CD8-positive, alpha-beta memory T cell (primary cell): Measurements from ENCODE around the gene GARIN5A. TPM values are rescaled to one million over a fixed set of nuclear protein-coding genes. Genes with fewer than 3 reads are reported as not detected.

Experiments
- CTCF ChIA-PET: fragments of 350-600 bp; sonication (Branson Sonifier 250); formaldehyde crosslinking; loops from one replicate; lab custom pipeline; 2021; ENCODE audit warnings: antibody characterized with exemption; lab: Charles Lee
- POLR2A ChIA-PET: fragments of 350-600 bp; sonication (Branson Sonifier 250); formaldehyde crosslinking; loops from one replicate; lab custom pipeline; 2021; ENCODE audit warnings: antibody characterized with exemption; lab: Charles Lee
- DNase-seq, 5 donors: peaks; one replicate each; pipeline versions ENCODE4 v3.0.0 to v3.0.0-alpha.2; 2020 to 2022; ENCODE audit warnings: mixed read lengths in 1 of 5
- H3K27ac ChIP-seq: one replicate; pipeline ENCODE4 v1.7.0; 2013; ENCODE audit warnings: low read depth, mild to moderate bottlenecking, low read length, moderate library complexity
- H3K27me3 ChIP-seq: 2 replicates; pipeline ENCODE4 v1.7.0; 2013; ENCODE audit warnings: low read length, mild to moderate bottlenecking; ENCODE audit not compliant: insufficient read depth, poor library complexity, severe bottlenecking
- H3K36me3 ChIP-seq: 2 replicates; pipeline ENCODE4 v1.7.0; 2013; ENCODE audit warnings: mild to moderate bottlenecking, low read length, moderate library complexity; ENCODE audit not compliant: insufficient read depth
- H3K4me1 ChIP-seq: 2 replicates; pipeline ENCODE4 v1.7.0; 2013; ENCODE audit warnings: mild to moderate bottlenecking, low read length, moderate library complexity; ENCODE audit not compliant: insufficient read depth
- H3K4me3 ChIP-seq: 2 replicates; pipeline ENCODE4 v1.7.0; 2013; ENCODE audit warnings: mild to moderate bottlenecking, low read length
- H3K9me3 ChIP-seq: 2 replicates; pipeline ENCODE4 v1.7.0; 2013; ENCODE audit warnings: mild to moderate bottlenecking, low read length
- H3K27ac Mint-ChIP-seq, 8 donors: one replicate each; pipeline ENCODE4 v1.8.0; 2020 to 2021; ENCODE audit warnings: mixed read lengths in 8 of 8, mild to moderate bottlenecking in 6 of 8, inconsistent platforms in 3 of 8, moderate library complexity in 3 of 8
- H3K27me3 Mint-ChIP-seq, 2 donors: one replicate each; pipeline ENCODE4 v1.8.0; 2020 to 2021; ENCODE audit warnings: mixed read lengths in 2 of 2, mild to moderate bottlenecking in 1 of 2, moderate library complexity in 1 of 2
- H3K36me3 Mint-ChIP-seq, 3 donors: one replicate each; pipeline ENCODE4 v1.8.0; 2020 to 2021; ENCODE audit warnings: mixed read lengths in 3 of 3, inconsistent platforms in 1 of 3, mild to moderate bottlenecking in 1 of 3
- H3K4me1 Mint-ChIP-seq, 3 donors: one replicate each; pipeline ENCODE4 v1.8.0; 2020 to 2021; ENCODE audit warnings: mixed read lengths in 3 of 3, inconsistent platforms in 1 of 3, mild to moderate bottlenecking in 1 of 3
- H3K4me3 Mint-ChIP-seq, 7 donors: one replicate each; pipeline ENCODE4 v1.8.0; 2020 to 2021; ENCODE audit warnings: mixed read lengths in 7 of 7, mild to moderate bottlenecking in 6 of 7, moderate library complexity in 4 of 7, inconsistent platforms in 2 of 7
- H3K9me3 Mint-ChIP-seq, 5 donors: one replicate each; pipeline ENCODE4 v1.8.0; 2020 to 2022; ENCODE audit warnings: mixed read lengths in 5 of 5, mild to moderate bottlenecking in 3 of 5, moderate library complexity in 2 of 5, inconsistent platforms in 1 of 5
- polyA plus RNA-seq: library from polyadenylated mRNA; unstranded; fragments of 300-500 nt; fragmentation: Illumina TruSeq; gene quantifications from one replicate; pipeline ENCODE4 v1.2.3, GENCODE V29; 2021
- total RNA-seq, 2 experiments: library from RNA; stranded (reverse); gene quantifications; one replicate each; pipeline ENCODE4 v1.2.3, GENCODE V29; 2021

GARIN5A gene
- total and polyA plus RNA-seq, 3 experiments from 2014 or later = 0.33 to 0.97 (median 0.57) TPM

DNA sequence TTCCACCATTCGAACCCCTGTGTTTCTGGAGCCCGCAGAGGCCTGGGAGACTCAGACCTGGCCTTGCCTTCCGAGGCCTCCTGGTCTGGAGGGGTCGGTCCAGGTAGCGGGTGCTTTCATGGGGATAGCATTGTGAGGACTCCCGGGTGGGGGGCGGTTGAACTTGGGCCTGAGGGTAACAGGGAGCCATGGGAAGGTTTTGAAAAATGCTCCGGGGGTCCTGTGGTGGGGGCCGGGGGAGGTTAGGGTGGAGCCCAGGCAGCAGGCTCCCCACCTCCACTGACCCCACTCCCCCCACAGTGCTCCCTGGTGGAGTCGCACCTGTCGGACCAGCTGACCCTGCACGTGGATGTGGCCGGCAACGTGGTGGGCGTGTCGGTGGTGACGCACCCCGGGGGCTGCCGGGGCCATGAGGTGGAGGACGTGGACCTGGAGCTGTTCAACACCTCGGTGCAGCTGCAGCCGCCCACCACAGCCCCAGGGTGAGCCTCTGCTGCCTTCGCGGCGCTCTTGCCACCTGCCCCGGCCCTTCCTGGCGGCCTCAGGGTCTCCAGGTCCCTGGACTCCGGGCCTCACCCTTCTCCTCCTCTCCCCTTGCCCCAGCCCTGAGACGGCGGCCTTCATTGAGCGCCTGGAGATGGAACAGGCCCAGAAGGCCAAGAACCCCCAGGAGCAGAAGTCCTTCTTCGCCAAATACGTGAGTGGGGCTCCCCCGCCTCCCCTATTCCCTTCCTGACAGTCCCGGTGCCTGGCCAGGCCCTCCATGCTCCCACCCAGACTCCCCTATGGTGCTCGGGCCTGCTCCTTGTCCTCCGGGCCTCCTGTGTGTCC lies 3.8 kb upstream of the GARIN5A start:
- no peak for DNase-seq

DNA sequence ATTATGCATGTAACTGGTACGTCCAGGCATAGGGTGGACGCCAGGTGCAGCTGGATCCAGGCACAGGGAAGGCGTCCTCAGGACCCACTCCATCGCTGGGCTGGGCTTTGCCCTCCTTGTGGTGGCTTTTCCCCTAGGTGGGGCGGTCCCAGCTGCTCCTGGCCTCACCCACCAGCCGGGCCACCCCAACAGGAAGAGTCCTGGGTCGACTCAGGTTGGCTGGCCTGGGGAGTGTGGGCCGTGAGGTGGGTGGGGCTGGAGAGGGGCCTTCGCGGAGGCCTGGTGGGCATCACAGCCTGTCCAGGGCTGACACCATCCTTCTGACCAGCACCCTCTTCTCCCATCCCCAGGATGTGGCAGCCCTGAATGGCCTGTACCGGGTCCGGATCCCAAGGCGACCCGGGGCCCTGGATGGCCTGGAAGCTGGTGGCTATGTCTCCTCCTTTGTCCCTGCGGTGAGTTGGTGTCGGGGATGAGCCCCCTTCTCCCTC lies 3.2 kb upstream of the GARIN5A start:
- peaks cover 26% of the 10 kb centered on the region for H3K4me1 ChIP-seq
- peaks cover 24 to 34% (median 25%) of the 10 kb centered on the region in 3 donors for H3K4me1 Mint-ChIP-seq
- peaks cover 15% of the 10 kb centered on the region for H3K36me3 ChIP-seq
- H3K36me3 Mint-ChIP-seq = peaks cover 3 to 67% (median 5%) of the 10 kb centered on the region in 3 donors
- H3K27ac ChIP-seq = no peak overlapping the region
- H3K4me3 ChIP-seq = no peak overlapping the region
- DNase-seq = no peak
- no peak overlapping the region for H3K27ac Mint-ChIP-seq
- H3K9me3 ChIP-seq = no peaks in the 10 kb centered on the region
- H3K27me3 ChIP-seq = no peaks in the 10 kb centered on the region
- CTCF ChIA-PET = no interaction called here
- POLR2A ChIA-PET = interaction anchor here (0.6 to 1.0 kb wide), 3 partner anchors 17 to 104 kb away, joined by 3 to 4 read pairs (median 3); partner anchors contain the start of gene NR1H2
- peak overlapping the region in 1 of 7 donors; percentile 54 for H3K4me3 Mint-ChIP-seq
- H3K9me3 Mint-ChIP-seq = no peaks in the 10 kb centered on the region
- H3K27me3 Mint-ChIP-seq = peaks cover 0 to 2% of the 10 kb centered on the region in 2 donors

More for the DNA sequence above, 3.8 kb upstream of the GARIN5A start:
- Histone ChIP-seq H3K9me3 (no peaks in the 10 kb centered on the region), H3K4me1 (peaks cover 26% of the 10 kb centered on the region), H3K27me3 (no peaks in the 10 kb centered on the region), H3K36me3 (peaks cover 16% of the 10 kb centered on the region), H3K4me3 (no peak overlapping the region), H3K27ac (no peak overlapping the region)
- Mint-ChIP-seq H3K4me3 (no peak overlapping the region), H3K27ac (no peak overlapping the region), H3K27me3 (peaks cover 0 to 2% of the 10 kb centered on the region in 2 donors), H3K4me1 (peaks cover 22 to 32% (median 24%) of the 10 kb centered on the region in 3 donors), H3K9me3 (no peaks in the 10 kb centered on the region), H3K36me3 (peaks cover 3 to 72% (median 5%) of the 10 kb centered on the region in 3 donors)
- POLR2A ChIA-PET = no interaction called here
- CTCF ChIA-PET = no interaction called here

DNA sequence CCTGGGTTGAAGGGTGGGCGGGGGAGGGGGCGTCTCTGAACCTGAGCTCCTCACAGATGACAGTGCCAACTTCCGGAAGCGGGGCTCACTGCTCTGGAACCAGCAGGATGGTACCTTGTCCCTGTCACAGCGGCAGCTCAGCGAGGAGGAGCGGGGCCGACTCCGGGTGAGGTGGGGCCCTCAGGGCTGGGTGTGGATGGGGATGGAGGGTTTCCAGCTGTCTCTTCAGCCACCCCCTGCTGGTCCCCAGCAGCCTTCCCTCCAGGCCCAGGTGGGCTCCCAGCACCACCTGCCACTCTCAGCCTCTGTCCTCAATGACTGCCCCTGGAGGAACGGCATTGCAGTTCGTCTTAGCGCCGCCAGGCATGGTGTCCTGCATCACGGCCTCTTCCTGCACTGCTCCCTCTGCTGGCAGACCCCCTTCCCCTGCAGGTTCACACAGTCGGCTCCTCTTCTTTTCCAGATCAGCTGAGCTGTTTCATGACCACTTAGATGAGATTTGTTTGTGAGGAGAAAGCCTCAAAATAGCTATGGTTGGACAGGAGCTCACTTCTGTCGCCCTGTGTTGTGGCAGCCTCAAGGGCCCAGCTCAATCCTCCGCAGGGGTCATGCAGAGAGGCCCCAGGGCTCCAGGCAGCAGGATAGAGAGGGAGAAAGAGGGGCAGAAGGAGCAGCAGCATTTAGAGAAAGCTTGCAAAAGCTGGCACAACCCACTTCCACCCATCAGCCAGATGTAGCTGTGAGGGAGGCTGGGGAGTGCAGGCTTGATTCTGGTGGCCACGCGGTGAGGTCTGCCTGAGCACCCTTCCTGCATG lies 2.5 kb upstream of the GARIN5A start:
- Mint-ChIP-seq H3K27ac (peak overlapping the region in 2 of 8 donors; percentile 52 to 68), H3K4me3 (peak overlapping the region in 1 of 7 donors; percentile 48), H3K27me3 (peaks cover 0 to 2% of the 10 kb centered on the region in 2 donors), H3K36me3 (peaks cover 3 to 60% (median 5%) of the 10 kb centered on the region in 3 donors), H3K9me3 (no peaks in the 10 kb centered on the region), H3K4me1 (peaks cover 24 to 34% (median 25%) of the 10 kb centered on the region in 3 donors)
- no peak overlapping the region for H3K4me3 ChIP-seq
- peaks cover 11% of the 10 kb centered on the region for H3K36me3 ChIP-seq
- DNase-seq = no peak
- H3K27ac ChIP-seq = no peak overlapping the region
- no peaks in the 10 kb centered on the region for H3K27me3 ChIP-seq
- CTCF ChIA-PET = interaction anchor here (1.1 kb wide), 1 partner anchor 18 kb away, joined by 3 read pairs; no protein-coding TSS in a partner anchor
- POLR2A ChIA-PET = interaction anchor here (0.5 to 1.0 kb wide), 4 partner anchors 18 to 103 kb away, joined by 3 to 4 read pairs (median 3); partner anchors contain the start of gene NR1H2
- H3K9me3 ChIP-seq = no peaks in the 10 kb centered on the region
- peaks cover 26% of the 10 kb centered on the region for H3K4me1 ChIP-seq

DNA sequence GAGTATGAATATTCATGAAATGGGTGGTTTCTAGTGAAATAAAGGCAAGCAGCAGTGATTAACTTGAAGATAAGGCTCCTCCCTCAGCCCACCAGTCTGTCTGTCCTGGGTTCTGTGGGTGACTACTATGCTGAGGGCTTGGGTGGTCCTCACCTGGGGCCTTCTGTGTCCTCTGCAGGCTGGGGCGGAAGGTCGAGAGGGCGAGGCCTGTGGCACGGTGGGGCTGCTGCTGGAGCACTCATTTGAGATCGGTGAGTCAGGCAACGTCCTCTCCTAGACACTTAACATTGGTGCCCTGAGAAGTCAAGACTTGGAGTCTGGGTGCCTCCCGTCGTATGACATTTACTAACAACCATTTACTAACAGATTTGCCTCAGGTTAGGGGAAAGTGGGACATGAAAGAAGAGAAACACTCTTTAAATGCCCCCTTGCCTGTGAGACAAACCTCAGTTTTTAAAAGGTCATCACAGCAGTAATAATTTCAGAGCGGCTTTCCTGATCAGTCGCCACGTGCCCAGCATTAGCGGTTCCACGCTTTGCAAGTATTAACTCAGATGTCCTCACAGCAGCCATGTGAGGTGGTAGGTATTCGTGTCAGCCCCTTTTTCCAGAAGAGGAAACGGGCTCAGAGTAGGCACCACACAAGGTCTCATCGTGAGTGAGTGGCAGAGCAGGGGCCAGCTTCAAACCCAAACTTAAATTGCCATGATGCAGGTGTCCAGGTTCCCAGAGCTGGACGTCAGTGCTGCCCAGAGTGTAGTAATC lies 1.3 kb upstream of the GARIN5A start:
- H3K9me3 Mint-ChIP-seq = no peaks in the 10 kb centered on the region

DNA sequence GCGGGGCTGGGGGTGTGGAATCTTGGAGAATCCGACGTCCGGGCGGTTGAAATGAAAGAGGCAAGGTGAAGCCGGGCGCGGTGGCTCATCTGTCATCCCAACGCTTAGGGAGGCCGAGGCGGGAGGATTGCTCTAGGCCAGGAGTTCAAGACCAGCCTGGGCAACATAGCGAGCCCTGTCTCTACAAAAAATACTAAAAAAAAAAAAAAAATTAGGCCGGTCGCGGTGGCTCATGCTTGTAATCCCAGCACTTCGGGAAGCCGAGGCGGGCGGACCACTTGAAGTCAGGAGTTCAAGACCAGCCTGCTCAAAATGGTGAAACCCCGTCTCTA lies 225 bp upstream of the GARIN5A start:
- Histone ChIP-seq H3K27ac (peak overlapping the region; percentile 93), H3K36me3 (peaks cover 11% of the 10 kb centered on the region), H3K4me1 (peaks cover 26% of the 10 kb centered on the region), H3K9me3 (no peaks in the 10 kb centered on the region), H3K4me3 (peak overlapping the region; percentile 92), H3K27me3 (no peaks in the 10 kb centered on the region)
- Mint-ChIP-seq H3K4me3 (peak overlapping the region; percentile 93 to 99 (median 98)), H3K9me3 (no peaks in the 10 kb centered on the region), H3K27me3 (peaks cover 0 to 2% of the 10 kb centered on the region in 2 donors), H3K36me3 (peaks cover 0 to 42% (median 0%) of the 10 kb centered on the region in 3 donors), H3K4me1 (peaks cover 24 to 34% (median 25%) of the 10 kb centered on the region in 3 donors), H3K27ac (peak overlapping the region; percentile 91 to 98 (median 96))
- DNase-seq = no peak
- POLR2A ChIA-PET = interaction anchor here (0.9 kb wide), 1 partner anchor 34 kb away, joined by 4 read pairs; the partner anchor contains the start of gene JOSD2
- CTCF ChIA-PET = no interaction called here

More for the DNA sequence above, 1.3 kb upstream of the GARIN5A start:
- Histone ChIP-seq H3K4me3 (peak overlapping the region; percentile 92), H3K4me1 (peaks cover 26% of the 10 kb centered on the region), H3K9me3 (no peaks in the 10 kb centered on the region), H3K27ac (no peak overlapping the region), H3K36me3 (peaks cover 11% of the 10 kb centered on the region), H3K27me3 (no peaks in the 10 kb centered on the region)
- ChIA-PET CTCF (interaction anchor here (1.1 kb wide), 1 partner anchor 17 kb away, joined by 3 read pairs; no protein-coding TSS in a partner anchor), POLR2A (no interaction called here)
- H3K27me3 Mint-ChIP-seq = peaks cover 0 to 2% of the 10 kb centered on the region in 2 donors
- H3K36me3 Mint-ChIP-seq = peaks cover 0 to 51% (median 0%) of the 10 kb centered on the region in 3 donors
- H3K4me1 Mint-ChIP-seq = peaks cover 24 to 34% (median 25%) of the 10 kb centered on the region in 3 donors
- no peak for DNase-seq
- peak overlapping the region; percentile 13 to 98 (median 87) for H3K27ac Mint-ChIP-seq
- peak overlapping the region; percentile 93 to 99 (median 98) for H3K4me3 Mint-ChIP-seq

DNA sequence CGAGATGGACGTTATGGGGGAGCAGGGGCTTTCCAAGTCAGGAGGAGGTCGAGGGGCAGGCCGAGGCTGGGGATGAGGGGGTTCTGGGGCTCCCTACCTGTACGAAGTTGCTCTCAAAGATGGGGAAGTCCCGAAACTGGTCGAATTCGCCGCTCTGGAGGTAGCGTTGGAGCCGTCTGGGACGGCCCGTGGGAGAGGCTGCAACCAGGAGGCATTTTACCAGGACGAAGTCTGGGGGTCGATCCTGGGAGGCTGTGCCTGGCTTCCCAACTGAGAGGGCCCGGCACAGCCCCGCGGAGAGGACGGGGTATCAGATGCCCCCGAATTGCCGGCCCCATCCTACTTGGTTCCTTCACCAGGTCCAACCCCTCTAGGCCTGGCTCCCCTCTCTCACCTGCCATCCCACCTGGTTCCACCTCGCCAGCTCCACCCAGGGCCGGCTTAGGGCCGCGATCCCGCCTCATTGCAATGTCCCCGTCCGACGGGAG lies 868 bp downstream of the GARIN5A start:
- CTCF ChIA-PET = interaction anchor here (1.5 kb wide), 1 partner anchor 118 kb away, joined by 4 read pairs; no protein-coding TSS in a partner anchor
- DNase-seq = no peak
- POLR2A ChIA-PET = interaction anchor here (0.5 kb wide), 1 partner anchor 92 kb away, joined by 3 read pairs; no protein-coding TSS in a partner anchor
- Histone ChIP-seq H3K9me3 (no peaks in the 10 kb centered on the region), H3K27me3 (no peaks in the 10 kb centered on the region), H3K4me3 (no peak overlapping the region), H3K27ac (no peak overlapping the region), H3K36me3 (peaks cover 7% of the 10 kb centered on the region), H3K4me1 (peaks cover 26% of the 10 kb centered on the region)
- peaks cover 0 to 33% (median 0%) of the 10 kb centered on the region in 3 donors for H3K36me3 Mint-ChIP-seq
- peaks cover 0 to 2% of the 10 kb centered on the region in 2 donors for H3K27me3 Mint-ChIP-seq
- peaks cover 23 to 34% (median 24%) of the 10 kb centered on the region in 3 donors for H3K4me1 Mint-ChIP-seq
- peak overlapping the region; percentile 93 to 99 (median 98) for H3K4me3 Mint-ChIP-seq
- H3K27ac Mint-ChIP-seq = peak overlapping the region; percentile 86 to 98 (median 94)
- H3K9me3 Mint-ChIP-seq = no peaks in the 10 kb centered on the region
